K562 (cell line): ENCODE results near the gene BIN1.

ENCODE experiments used
- ADNP ChIP-seq: fragments of 200-800 bp; sonication (Bioruptor generic); IDR thresholded peaks from 2 replicates; pipeline ENCODE4 v1.6.1; 2016; ENCODE audit warnings: missing genetic modification characterization, missing compliant biosample characterization
- POLR2A ChIP-seq: fragments of 450-650 bp; conservative IDR thresholded peaks from 2 replicates; pipeline ENCODE4 v1.6.1; 2016
- ZC3H11A ChIP-seq: IDR thresholded peaks from 2 replicates; pipeline ENCODE4 v1.6.1; 2012; ENCODE audit warnings: low read depth, low read length, improper control_type of control experiment
- ZNF121 ChIP-seq: sonication (generic); formaldehyde crosslinking; conservative IDR thresholded peaks from 2 replicates; pipeline ENCODE4 v1.8.0; 2022; ENCODE audit warnings: missing genetic modification reagents

DNA sequence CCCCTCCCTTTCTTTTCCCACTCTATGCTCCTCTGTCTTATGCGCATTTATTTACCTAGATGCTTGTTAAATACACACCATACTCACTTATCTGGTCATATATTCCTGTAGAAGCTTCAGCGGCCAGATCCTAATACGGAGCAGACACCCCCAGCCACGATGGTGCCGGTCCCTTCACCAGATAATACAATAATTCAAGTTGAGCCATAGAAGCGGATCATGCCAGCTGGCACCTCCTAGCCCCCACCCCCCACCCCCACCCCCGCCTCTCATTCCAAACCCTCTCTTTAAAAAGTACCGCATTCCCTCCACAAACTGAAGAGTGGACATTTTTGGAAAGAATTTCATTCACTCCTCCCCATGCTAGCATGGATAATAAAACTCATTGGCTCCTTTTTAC, 95.2 kb downstream of the BIN1 start:
- TF ChIP-seq ADNP (tag), result no peak
- no peak for TF ChIP-seq POLR2A
- no peak for TF ChIP-seq ZNF121 (CRISPR knock-in tag)
- no peak for TF ChIP-seq ZC3H11A
